ENCODE results near the gene MARVELD3.
"Not testable (repeated sequence)": the region's sequence is repeated elsewhere in the genome, so short reads cannot be mapped to it uniquely, and the experiment has no call there.

MARVELD3 gene

GRCh38 chr16:71684280-71684679, 58.3 kb downstream of the MARVELD3 start:
- H3K4me1 ChIP-seq (ENCODE audit: control insufficient read depth, insufficient read depth, low read length); H3K4me3 ChIP-seq (ENCODE audit: insufficient read depth, low read depth, low read length); H3K27me3 ChIP-seq (ENCODE audit: control insufficient read depth, insufficient read depth, low read length, poor library complexity, severe bottlenecking); H3K27ac ChIP-seq (ENCODE audit: insufficient read depth, low read depth, low read length, poor library complexity, severe bottlenecking); H3K9me3 ChIP-seq (ENCODE audit: control insufficient read depth, low read length): not testable (repeated sequence)
- 95 to 96% methylated on average over 12 of the region's 12 CpGs for WGBS, 2 experiments
- peaks cover 14% of the 10 kb centered on the region for H3K36me3 ChIP-seq (ENCODE audit: control insufficient read depth, insufficient read depth, low read length)

Data from ectodermal cell (in vitro differentiated cells).